Lung (tissue), 12 donors: ENCODE results near the gene GAMT. TPM values are rescaled to one million over a fixed set of nuclear protein-coding genes. Genes with fewer than 3 reads are reported as not detected.

Experiments used
- ATAC-seq: fragments of 200-7000 bp; cut with Tn5 transposase; one replicate; pipeline ENCODE4 v1.9.1; 2020; ENCODE audit warnings: moderate number of reproducible peaks; ENCODE audit not compliant: insufficient read depth, low FRiP score
- DNase-seq, 3 donors: peaks; one replicate each; pipeline ENCODE4 v3.0.0-alpha.2; 2013 to 2017
- H3K27ac ChIP-seq, 2 donors: one replicate each; pipeline ENCODE4 v1.5.1; 2013; ENCODE audit warnings: mild to moderate bottlenecking in 2 of 2, moderate library complexity in 2 of 2, control low read depth in 1 of 2, inconsistent platforms in 1 of 2, low read depth in 1 of 2, low read length in 1 of 2
- H3K27me3 ChIP-seq, 3 donors: one replicate each; pipeline ENCODE4 v1.5.1; 2013; ENCODE audit warnings: low read length in 2 of 3; ENCODE audit not compliant: control insufficient read depth in 3 of 3, insufficient read depth in 3 of 3
- H3K36me3 ChIP-seq, 4 donors: one replicate each; pipeline ENCODE4 v1.5.1; 2013; ENCODE audit warnings: low read length in 4 of 4, mild to moderate bottlenecking in 1 of 4, moderate library complexity in 1 of 4; ENCODE audit not compliant: control insufficient read depth in 4 of 4, insufficient read depth in 4 of 4
- H3K4me1 ChIP-seq, 5 donors: one replicate each; pipeline ENCODE4 v1.5.1; 2013; ENCODE audit warnings: low read length in 5 of 5, mild to moderate bottlenecking in 2 of 5, moderate library complexity in 1 of 5; ENCODE audit not compliant: control insufficient read depth in 5 of 5, insufficient read depth in 5 of 5
- H3K4me3 ChIP-seq: one replicate; pipeline ENCODE4 v1.5.1; 2013; ENCODE audit warnings: mild to moderate bottlenecking, control low read depth, moderate library complexity
- H3K9ac ChIP-seq, 2 donors: one replicate each; pipeline ENCODE4 v1.5.1; 2013; ENCODE audit warnings: low read length in 2 of 2, control low read depth in 1 of 2; ENCODE audit not compliant: insufficient read depth in 1 of 2
- H3K9me3 ChIP-seq, 4 donors: one replicate each; pipeline ENCODE4 v1.5.1; 2013; ENCODE audit warnings: low read length in 3 of 4, mild to moderate bottlenecking in 1 of 4, moderate library complexity in 1 of 4; ENCODE audit not compliant: control insufficient read depth in 4 of 4, insufficient read depth in 3 of 4
- CTCF ChIP-seq: IDR thresholded peaks from 2 replicates; pipeline ENCODE4 v1.5.1; 2012; ENCODE audit warnings: mild to moderate bottlenecking; ENCODE audit errors: control extremely low read depth, extremely low read depth
- WGBS, 2 donors: extraction: QIAGEN DNeasy Blood & Tissue Kit; methylation state at CpG; one replicate each; pipeline ENCODE4 v1.1.7; 2013; 5-methylcytosine and 5-hydroxymethylcytosine counted together
- polyA plus RNA-seq, 2 donors: library from polyadenylated mRNA; stranded (reverse); fragments of 200-250 nt; gene quantifications; one replicate each; pipeline ENCODE4 v1.2.1, GENCODE V29; 2013
- total RNA-seq, 2 donors: library from RNA; depleted of rRNA in 1 of 2; stranded (reverse); fragments of >200 nt in 1 of 2; gene quantifications; one replicate each; pipeline ENCODE4 v1.2.1, GENCODE V29; 2014 to 2021
- donor health status: control.
- donor health status: control.
- donor health status: Bipolar disorder and iron deficiency.
- donor health status: healthy.
- donor health status: DM: yes; HTN: yes; CAD: no.

The GAMT gene
- total and polyA plus RNA-seq, 4 donors = 2.9 to 8.6 (median 7.3) TPM

- Histone ChIP-seq H3K4me3 (peak overlapping the region; percentile 83), H3K4me1 (peaks cover 2 to 41% (median 26%) of the 10 kb centered on the region in 5 donors), H3K27me3 (no peaks in the 10 kb centered on the region), H3K9me3 (no peaks in the 10 kb centered on the region), H3K9ac (peak overlapping the region; percentile 8 to 16), H3K27ac (peak overlapping the region; percentile 93 to 97), H3K36me3 (peaks cover 0 to 14% (median 3%) of the 10 kb centered on the region in 4 donors)
- 0% methylated on average over 53 to 69 of the region's 69 CpGs for WGBS, 2 donors
- TF ChIP-seq CTCF = no peak
- DNase-seq (peak in 2 of 3 donors; percentile 37 to 53), ATAC-seq (no peak)
Observed at GRCh38 chr19:1408300-1409203, 7.2 kb upstream of the GAMT start.

- 0 to 1% methylated on average over 39 to 115 of the region's 121 CpGs for WGBS, 2 donors
- H3K27me3 ChIP-seq = no peaks in the 10 kb centered on the region
- ATAC-seq (no peak), DNase-seq (peak in 1 of 3 donors; percentile 34)
- no peaks in the 10 kb centered on the region for H3K9me3 ChIP-seq
- H3K36me3 ChIP-seq = peaks cover 0 to 8% (median 3%) of the 10 kb centered on the region in 4 donors
- H3K9ac ChIP-seq = no peak within 1 kb of the TSS
- H3K4me1 ChIP-seq = peaks cover 2 to 41% (median 26%) of the 10 kb centered on the region in 5 donors
- H3K4me3 ChIP-seq = peak within 1 kb of the TSS; percentile 83
- TF ChIP-seq CTCF = no peak
- peak within 1 kb of the TSS; percentile 93 to 97 for H3K27ac ChIP-seq
Observed at GRCh38 chr19:1407528-1408299, 6.4 kb upstream of the GAMT start, which contains the start of gene DAZAP1. Gene DAZAP1 (plus strand): TSS chr19:1407586. CDS start chr19:1407774, 188 bp downstream.

- no peaks in the 10 kb centered on the region for H3K27me3 ChIP-seq
- DNase-seq (peak; percentile 99), ATAC-seq (peak; percentile 93)
- peak; percentile 9 for TF ChIP-seq CTCF
- H3K36me3 ChIP-seq = peaks cover 0 to 7% (median 3%) of the 10 kb centered on the region in 4 donors
- no peak overlapping the region for H3K9ac ChIP-seq
- peak overlapping the region; percentile 83 for H3K4me3 ChIP-seq
- H3K4me1 ChIP-seq = peaks cover 2 to 39% (median 23%) of the 10 kb centered on the region in 5 donors
- H3K27ac ChIP-seq = peak overlapping the region; percentile 73 to 97
- WGBS, 2 donors = 0 to 1% methylated on average over 66 to 72 of the region's 72 CpGs
- no peaks in the 10 kb centered on the region for H3K9me3 ChIP-seq
Observed at GRCh38 chr19:1406774-1407527, 5.6 kb upstream of the GAMT start.
